ENCODE measurements around the gene SYNE2. TPM values are rescaled to one million over a fixed set of nuclear protein-coding genes. Genes with fewer than 3 reads are reported as not detected.

Gene SYNE2
- polyA plus RNA-seq, 1 donor from 2014 or later = 82.3 TPM

- Histone ChIP-seq H4K20me1 (ENCODE audit: insufficient read depth) (no peaks in the 10 kb centered on the region), H3K4me3 (ENCODE audit: low read length) (no peak overlapping the region), H3K9ac (ENCODE audit: low read length) (no peak overlapping the region), H3K4me2 (ENCODE audit: low read length) (no peak overlapping the region), H3K36me3 (ENCODE audit: insufficient read depth, low read length) (no peaks in the 10 kb centered on the region), H3K9me3 (ENCODE audit: low read length) (no peaks in the 10 kb centered on the region), H3K27me3 (ENCODE audit: insufficient read depth, low read depth, low read length) (no peaks in the 10 kb centered on the region), H3K79me2 (replicated peaks; ENCODE audit: insufficient read depth, low read length) (peaks cover 18% of the 10 kb centered on the region), H3F3A (ENCODE audit: insufficient read depth, low read length, poor library complexity, severe bottlenecking) (no peaks in the 10 kb centered on the region), H3K9me2 (ENCODE audit: insufficient read depth, low read length) (no peaks in the 10 kb centered on the region), H2AFZ (ENCODE audit: low read depth, low read length) (no peak overlapping the region), H3K27ac (ENCODE audit: low read length) (no peak overlapping the region)
- no peak for TF ChIP-seq EZH2 (IDR thresholded peaks at IDR 0.05; ENCODE audit: borderline replicate concordance, insufficient read depth, low read length, poor library complexity, severe bottlenecking)
- TF ChIP-seq SMC3 (conservative IDR thresholded peaks at IDR 0.05; ENCODE audit: poor library complexity) = no peak
- TF ChIP-seq POLR2AphosphoS5 (IDR thresholded peaks at IDR 0.05) = no peak
- no peak for TF ChIP-seq EP300 (conservative IDR thresholded peaks at IDR 0.05; ENCODE audit: poor library complexity, severe bottlenecking)
- no peak for TF ChIP-seq RAD21 (conservative IDR thresholded peaks at IDR 0.05)
- no peak for TF ChIP-seq TAF1 (IDR thresholded peaks at IDR 0.05; ENCODE audit: low read depth)
- no peak for TF ChIP-seq CTCF (IDR thresholded peaks at IDR 0.05; ENCODE audit: poor library complexity, severe bottlenecking)
Measured at GRCh38 chr14:64203366-64204006, 350.7 kb downstream of the SYNE2 start.

GRCh38 chr14:64208261-64208660 lies 355.5 kb downstream of the SYNE2 start:
- H4K20me1 ChIP-seq (ENCODE audit: insufficient read depth) = no peaks in the 10 kb centered on the region
- H3K27me3 ChIP-seq (ENCODE audit: insufficient read depth, low read depth, low read length) = no peaks in the 10 kb centered on the region
- H3K9me2 ChIP-seq (ENCODE audit: insufficient read depth, low read length) = no peaks in the 10 kb centered on the region
- no peak for TF ChIP-seq EZH2 (IDR thresholded peaks at IDR 0.05; ENCODE audit: borderline replicate concordance, insufficient read depth, low read length, poor library complexity, severe bottlenecking)
- no peaks in the 10 kb centered on the region for H3K9me3 ChIP-seq (ENCODE audit: low read length)
- no peak overlapping the region for H3K27ac ChIP-seq (ENCODE audit: low read length)
- no peak overlapping the region for H3K4me2 ChIP-seq (ENCODE audit: low read length)
- H3F3A ChIP-seq (ENCODE audit: insufficient read depth, low read length, poor library complexity, severe bottlenecking) = no peaks in the 10 kb centered on the region
- peaks cover 5% of the 10 kb centered on the region for H3K36me3 ChIP-seq (ENCODE audit: insufficient read depth, low read length)
- no peaks in the 10 kb centered on the region for H3K79me2 ChIP-seq (replicated peaks; ENCODE audit: insufficient read depth, low read length)
- no peak overlapping the region for H3K9ac ChIP-seq (ENCODE audit: low read length)
- no peak overlapping the region for H3K4me3 ChIP-seq (ENCODE audit: low read length)
- H2AFZ ChIP-seq (ENCODE audit: low read depth, low read length) = no peak overlapping the region

GRCh38 chr14:64208981-64209380 lies 356.2 kb downstream of the SYNE2 start:
- Histone ChIP-seq H3K9ac (ENCODE audit: low read length) (no peak overlapping the region), H3K4me3 (ENCODE audit: low read length) (no peak overlapping the region), H3K9me3 (ENCODE audit: low read length) (no peaks in the 10 kb centered on the region), H3F3A (ENCODE audit: insufficient read depth, low read length, poor library complexity, severe bottlenecking) (no peaks in the 10 kb centered on the region), H4K20me1 (ENCODE audit: insufficient read depth) (no peaks in the 10 kb centered on the region), H3K36me3 (ENCODE audit: insufficient read depth, low read length) (peaks cover 5% of the 10 kb centered on the region), H3K9me2 (ENCODE audit: insufficient read depth, low read length) (no peaks in the 10 kb centered on the region), H2AFZ (ENCODE audit: low read depth, low read length) (no peak overlapping the region), H3K27me3 (ENCODE audit: insufficient read depth, low read depth, low read length) (no peaks in the 10 kb centered on the region), H3K4me2 (ENCODE audit: low read length) (no peak overlapping the region), H3K27ac (ENCODE audit: low read length) (no peak overlapping the region), H3K79me2 (replicated peaks; ENCODE audit: insufficient read depth, low read length) (no peaks in the 10 kb centered on the region)
- TF ChIP-seq EZH2 (IDR thresholded peaks at IDR 0.05; ENCODE audit: borderline replicate concordance, insufficient read depth, low read length, poor library complexity, severe bottlenecking) (no peak), POLR2AphosphoS5 (IDR thresholded peaks at IDR 0.05) (no peak), MXI1 (conservative IDR thresholded peaks at IDR 0.05; ENCODE audit: poor library complexity, severe bottlenecking) (no peak)

All from neural cell (in vitro differentiated cells).